Caco-2 (cell line): ENCODE results near the gene CX3CL1. TPM values are rescaled to one million over a fixed set of nuclear protein-coding genes. Genes with fewer than 3 reads are reported as not detected.

Experiments
- BruUV-seq: library from RNA; stranded (reverse); fragments of 400-500 nt; replicated peaks from 2 replicates; lab custom pipeline; 2021; lab: Mats Ljungman, UMichigan
- CTCF ChIA-PET: fragments of 300-600 bp; sonication (Branson Sonifier 250); formaldehyde crosslinking; loops from one replicate; lab custom pipeline; 2022; ENCODE audit warnings: antibody characterized with exemption; lab: Charles Lee
- POLR2A ChIA-PET: fragments of 300-600 bp; sonication (Branson Sonifier 250); formaldehyde crosslinking; loops from one replicate; lab custom pipeline; 2022; ENCODE audit warnings: antibody characterized with exemption; lab: Charles Lee
- DNase-seq, 2 experiments: peaks; one replicate each; pipeline versions ENCODE4 v3.0.0 to v3.0.0-alpha.2; 2020 to 2022
- H3K27me3 ChIP-seq: replicated peaks from 2 replicates; pipeline ENCODE4 v1.6.0; 2011; ENCODE audit warnings: low read length; ENCODE audit not compliant: control insufficient read depth, insufficient read depth
- H3K36me3 ChIP-seq: 2 replicates; pipeline ENCODE4 v1.5.1; 2011; ENCODE audit warnings: low read length; ENCODE audit not compliant: control insufficient read depth, insufficient read depth
- H3K4me1 ChIP-seq: fragments of 250-450 bp; sonication (Bioruptor Pico); 2 replicates; pipeline ENCODE4 v1.5.1; 2020; ENCODE audit warnings: mild to moderate bottlenecking
- H3K4me3 ChIP-seq: 2 replicates; pipeline ENCODE4 v1.5.1; 2011; ENCODE audit warnings: low read depth, mild to moderate bottlenecking, control low read depth, low read length
- H3K9me3 ChIP-seq: fragments of 250-450 bp; sonication (Bioruptor Pico); 2 replicates; pipeline ENCODE4 v1.5.1; 2020; ENCODE audit warnings: mild to moderate bottlenecking, moderate library complexity
- H3K27ac Mint-ChIP-seq: one replicate; pipeline ENCODE4 v1.8.0; 2022; ENCODE audit warnings: mixed read lengths; ENCODE audit not compliant: unreplicated experiment
- H3K27me3 Mint-ChIP-seq: one replicate; pipeline ENCODE4 v1.8.0; 2022; ENCODE audit warnings: mixed read lengths; ENCODE audit not compliant: insufficient read depth, unreplicated experiment
- H3K36me3 Mint-ChIP-seq: one replicate; pipeline ENCODE4 v1.8.0; 2022; ENCODE audit warnings: mild to moderate bottlenecking, mixed read lengths; ENCODE audit not compliant: insufficient read depth, unreplicated experiment
- H3K4me1 Mint-ChIP-seq: one replicate; pipeline ENCODE4 v1.8.0; 2022; ENCODE audit warnings: low read depth, mixed read lengths; ENCODE audit not compliant: unreplicated experiment
- H3K4me3 Mint-ChIP-seq: one replicate; pipeline ENCODE4 v1.8.0; 2022; ENCODE audit warnings: mild to moderate bottlenecking, moderate library complexity, mixed read lengths; ENCODE audit not compliant: unreplicated experiment
- H3K9me3 Mint-ChIP-seq: one replicate; pipeline ENCODE4 v1.8.0; 2022; ENCODE audit warnings: mixed read lengths; ENCODE audit not compliant: unreplicated experiment
- CTCF ChIP-seq, 2 experiments: fragments of 200-600 bp in 1 of 2; IDR thresholded peaks; 1 replicate in 1 of 2; 2 replicates in 1 of 2; pipeline versions ENCODE4 v1.5.1 to v1.8.0; 2011 to 2022; ENCODE audit warnings: antibody characterized with exemption in 1 of 2, control low read depth in 1 of 2, inconsistent platforms in 1 of 2, low read depth in 1 of 2, low read length in 1 of 2, mild to moderate bottlenecking in 1 of 2, moderate library complexity in 1 of 2; ENCODE audit not compliant: insufficient read depth in 1 of 2, severe bottlenecking in 1 of 2, unreplicated experiment in 1 of 2
- intact Hi-C: fragments of 100-400 bp; cut with micrococcal nuclease; formaldehyde crosslinking; loops from one replicate; pipeline ENCODE4 v1.10.0; 2022; ENCODE audit not compliant: unreplicated experiment
- total RNA-seq: library from RNA; stranded (reverse); gene quantifications from 2 replicates; pipeline ENCODE4 v1.2.3, GENCODE V29; 2022

CX3CL1 gene
- total RNA-seq, 1 experiment from 2014 or later, result not detected

DNA sequence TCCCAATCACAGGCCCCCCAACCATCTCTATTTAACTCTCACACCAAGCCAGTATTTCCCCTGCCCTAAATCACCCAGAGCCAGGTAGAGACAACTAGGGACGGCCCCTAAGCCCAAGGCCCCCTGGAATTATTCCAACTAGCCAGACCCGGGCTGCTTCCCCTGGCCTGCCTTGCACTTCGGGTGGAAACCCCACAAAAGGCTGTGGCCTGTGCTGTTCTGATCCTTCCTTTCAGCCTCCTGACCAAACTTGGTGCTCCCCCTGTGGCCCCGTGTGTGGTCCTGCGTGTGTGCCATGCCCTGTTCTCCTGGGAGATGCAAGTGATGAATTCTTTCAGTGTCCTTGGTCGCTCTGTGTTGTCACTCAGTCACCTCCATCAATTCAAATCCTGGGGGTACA, 47.2 kb downstream of the CX3CL1 start:
- ChIA-PET CTCF (interaction anchor here (0.6 to 4.5 kb wide), 4 partner anchors 92 to 119 kb away, joined by 6 to 88 read pairs (median 59); no protein-coding TSS in a partner anchor), POLR2A (no interaction called here)
- Histone ChIP-seq H3K27me3 (no peaks in the 10 kb centered on the region), H3K9me3 (no peaks in the 10 kb centered on the region), H3K4me1 (peaks cover 24% of the 10 kb centered on the region), H3K4me3 (no peak overlapping the region), H3K36me3 (no peaks in the 10 kb centered on the region)
- no peak overlapping the region for H3K27ac Mint-ChIP-seq
- no TSS peak for BruUV-seq
- H3K27me3 Mint-ChIP-seq, result no peaks in the 10 kb centered on the region
- intact Hi-C loops, result loop anchor here (1.0 kb wide), 1 partner anchor 100 kb away; no protein-coding TSS in a partner anchor
- H3K4me1 Mint-ChIP-seq, result peaks cover 42% of the 10 kb centered on the region
- no peak for DNase-seq
- peaks cover 5% of the 10 kb centered on the region for H3K36me3 Mint-ChIP-seq
- no peak for TF ChIP-seq CTCF (IDR thresholded peaks at IDR 0.05; ENCODE audit: insufficient read depth in 1 of 2, low read depth in 1 of 2, low read length in 1 of 2, severe bottlenecking in 1 of 2, unreplicated experiment in 1 of 2)
- H3K4me3 Mint-ChIP-seq, result no peak overlapping the region
- no peaks in the 10 kb centered on the region for H3K9me3 Mint-ChIP-seq

GRCh38 chr16:57422026-57422944, 50.0 kb downstream of the CX3CL1 start:
- Mint-ChIP-seq H3K4me1 (peaks cover 32% of the 10 kb centered on the region), H3K27ac (no peak overlapping the region), H3K36me3 (peaks cover 6% of the 10 kb centered on the region), H3K9me3 (no peaks in the 10 kb centered on the region), H3K4me3 (peak overlapping the region; percentile 5), H3K27me3 (no peaks in the 10 kb centered on the region)
- DNase-seq, result peak in 1 of 2 experiments; percentile 75
- Histone ChIP-seq H3K4me3 (no peak overlapping the region), H3K27me3 (no peaks in the 10 kb centered on the region), H3K9me3 (no peaks in the 10 kb centered on the region), H3K4me1 (peaks cover 14% of the 10 kb centered on the region), H3K36me3 (no peaks in the 10 kb centered on the region)
- ChIA-PET CTCF (interaction anchor here (0.6 to 1.3 kb wide), 9 partner anchors 11 to 177 kb away, joined by 3 to 15 read pairs (median 4); partner anchors contain the start of genes ARL2BP, CIAPIN1 and COQ9), POLR2A (interaction anchor here (0.5 to 0.6 kb wide), 2 partner anchors 93 to 140 kb away, joined by 3 read pairs; no protein-coding TSS in a partner anchor)
- no TSS peak for BruUV-seq
- intact Hi-C loops, result loop anchor here (1.0 kb wide), 2 partner anchors 118 to 122 kb away; no protein-coding TSS in a partner anchor
- peak; percentile 59 to 97 for TF ChIP-seq CTCF (IDR thresholded peaks at IDR 0.05; ENCODE audit: insufficient read depth in 1 of 2, low read depth in 1 of 2, low read length in 1 of 2, severe bottlenecking in 1 of 2, unreplicated experiment in 1 of 2)

GRCh38 chr16:57423152-57423551, 50.9 kb downstream of the CX3CL1 start:
- POLR2A ChIA-PET, result interaction anchor here (0.5 to 0.6 kb wide), 2 partner anchors 94 to 141 kb away, joined by 3 read pairs; no protein-coding TSS in a partner anchor
- Mint-ChIP-seq H3K9me3 (no peaks in the 10 kb centered on the region), H3K4me3 (no peak overlapping the region), H3K4me1 (peaks cover 24% of the 10 kb centered on the region), H3K36me3 (peaks cover 6% of the 10 kb centered on the region), H3K27me3 (no peaks in the 10 kb centered on the region), H3K27ac (no peak overlapping the region)
- Histone ChIP-seq H3K27me3 (no peaks in the 10 kb centered on the region), H3K4me3 (no peak overlapping the region), H3K4me1 (peaks cover 8% of the 10 kb centered on the region), H3K9me3 (no peaks in the 10 kb centered on the region), H3K36me3 (0 out of 2 replicates have a peak, but pooled peaks cover 2% of the 10 kb centered on the region)
- no peak for DNase-seq
- intact Hi-C loops, result no loop called here
- CTCF ChIA-PET, result interaction anchor here (1.3 kb wide), 2 partner anchors 17 to 123 kb away, joined by 4 to 15 read pairs; no protein-coding TSS in a partner anchor
- TF ChIP-seq CTCF (IDR thresholded peaks at IDR 0.05; ENCODE audit: insufficient read depth in 1 of 2, low read depth in 1 of 2, low read length in 1 of 2, severe bottlenecking in 1 of 2, unreplicated experiment in 1 of 2), result no peak
- no TSS peak for BruUV-seq
